Subcutaneous adipose tissue (tissue), 4 donors: Measurements from ENCODE around the gene RNPS1. TPM values are rescaled to one million over a fixed set of nuclear protein-coding genes. Genes with fewer than 3 reads are reported as not detected.

Source experiments
- total RNA-seq, 4 donors: library from RNA; depleted of rRNA; stranded (reverse); fragments of >200 nt; gene quantifications; one replicate each; pipeline ENCODE4 v1.1.0, GENCODE V29; 2016
- TF ChIP-seq, protein P1 (sequence below): fragments of 450-650 bp; IDR thresholded peaks from one replicate; pipeline ENCODE4 v1.5.1; 2016; ENCODE audit warnings: low read depth, mild to moderate bottlenecking, control low read depth, antibody characterized with exemption, moderate library complexity

Gene RNPS1
- total RNA-seq, 4 donors from 2014 or later = 66.6 to 127 (median 75.3) TPM

DNA sequence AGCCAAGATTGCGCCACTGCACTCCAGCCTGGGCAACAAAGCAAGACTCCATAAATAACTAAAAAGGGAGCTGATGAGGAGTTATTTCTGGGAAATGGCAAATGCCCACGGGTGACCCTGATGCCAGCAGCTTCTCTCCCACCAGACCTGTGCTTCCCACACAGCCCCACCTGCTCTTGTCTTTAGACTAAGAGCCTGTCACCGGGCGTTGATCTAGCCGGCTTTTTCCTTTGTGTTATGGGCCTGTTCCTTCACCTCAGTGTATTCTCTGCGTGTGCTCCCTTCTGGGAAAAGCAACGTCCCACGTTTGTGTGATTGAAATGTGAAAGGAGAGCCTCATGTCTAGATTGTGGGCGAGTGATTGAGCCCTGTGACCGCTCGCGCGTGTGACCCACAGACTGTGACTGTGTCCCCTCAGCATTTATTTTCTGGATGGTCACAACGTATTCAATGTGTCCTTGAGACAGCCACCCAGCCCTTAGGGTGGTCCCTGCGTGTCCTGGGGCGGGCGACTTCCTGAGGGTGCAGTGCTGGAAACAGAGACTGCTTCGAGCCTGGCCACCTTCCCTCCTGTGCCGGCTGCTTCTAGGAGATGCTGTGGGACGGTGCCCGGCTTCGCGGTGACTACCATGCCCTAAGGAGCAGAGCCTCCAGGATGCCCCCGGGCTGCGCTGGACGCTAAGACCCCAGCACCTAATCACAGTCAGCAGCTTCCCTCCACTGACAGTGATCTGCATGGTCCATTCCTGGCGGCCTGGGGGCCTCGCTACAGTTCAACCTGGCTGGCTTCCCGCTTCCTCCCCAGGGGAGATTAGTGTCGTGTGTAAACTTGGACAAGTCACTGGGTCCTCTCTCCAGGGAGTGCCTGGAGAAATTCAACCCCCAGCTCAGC lies 7.8 kb upstream of the RNPS1 start:
- TF ChIP-seq, protein P1, sequence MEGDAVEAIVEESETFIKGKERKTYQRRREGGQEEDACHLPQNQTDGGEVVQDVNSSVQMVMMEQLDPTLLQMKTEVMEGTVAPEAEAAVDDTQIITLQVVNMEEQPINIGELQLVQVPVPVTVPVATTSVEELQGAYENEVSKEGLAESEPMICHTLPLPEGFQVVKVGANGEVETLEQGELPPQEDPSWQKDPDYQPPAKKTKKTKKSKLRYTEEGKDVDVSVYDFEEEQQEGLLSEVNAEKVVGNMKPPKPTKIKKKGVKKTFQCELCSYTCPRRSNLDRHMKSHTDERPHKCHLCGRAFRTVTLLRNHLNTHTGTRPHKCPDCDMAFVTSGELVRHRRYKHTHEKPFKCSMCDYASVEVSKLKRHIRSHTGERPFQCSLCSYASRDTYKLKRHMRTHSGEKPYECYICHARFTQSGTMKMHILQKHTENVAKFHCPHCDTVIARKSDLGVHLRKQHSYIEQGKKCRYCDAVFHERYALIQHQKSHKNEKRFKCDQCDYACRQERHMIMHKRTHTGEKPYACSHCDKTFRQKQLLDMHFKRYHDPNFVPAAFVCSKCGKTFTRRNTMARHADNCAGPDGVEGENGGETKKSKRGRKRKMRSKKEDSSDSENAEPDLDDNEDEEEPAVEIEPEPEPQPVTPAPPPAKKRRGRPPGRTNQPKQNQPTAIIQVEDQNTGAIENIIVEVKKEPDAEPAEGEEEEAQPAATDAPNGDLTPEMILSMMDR = no peak

DNA sequence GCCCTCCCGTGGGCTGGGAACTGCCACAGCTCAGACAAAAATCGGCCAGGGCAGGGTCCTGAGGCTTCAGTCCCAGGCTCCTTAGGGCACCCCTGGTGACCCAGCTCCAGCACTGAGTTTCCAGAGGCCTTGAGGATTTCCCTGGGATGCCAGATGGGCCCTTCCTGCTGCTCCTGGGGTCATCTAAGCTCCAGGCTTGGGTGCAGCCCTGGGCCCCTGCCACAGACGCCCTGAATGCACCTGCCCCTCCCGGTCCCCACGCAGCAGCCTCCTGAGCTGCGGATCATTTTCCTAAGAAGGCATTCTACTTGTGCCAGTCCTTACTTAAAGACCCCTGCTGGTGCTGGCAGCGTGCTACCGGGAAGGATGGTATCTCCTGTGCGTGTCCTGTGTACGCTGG lies 6.0 kb upstream of the RNPS1 start:
- TF ChIP-seq, protein P1 = no peak

DNA sequence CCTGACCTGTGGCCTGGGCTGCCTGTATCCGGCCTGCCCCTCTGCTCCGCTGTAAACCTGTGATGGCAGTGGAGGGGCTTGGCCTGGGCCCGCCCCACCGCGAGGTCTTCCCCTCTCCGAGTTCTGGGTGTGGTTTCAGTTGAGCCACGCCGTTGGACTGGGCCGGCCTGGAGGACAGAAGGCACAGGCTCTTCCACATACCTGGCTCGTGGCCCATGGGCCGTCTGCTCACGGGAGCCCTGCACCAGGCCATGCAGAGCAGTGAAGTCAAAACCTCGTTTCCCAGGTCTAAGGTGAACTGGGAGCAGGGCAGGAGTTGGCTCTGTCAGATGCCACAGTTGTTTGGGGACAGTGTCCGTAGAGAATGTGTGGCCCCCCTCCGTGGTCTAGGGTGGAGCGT lies 5.6 kb upstream of the RNPS1 start:
- TF ChIP-seq, protein P1 = no peak

DNA sequence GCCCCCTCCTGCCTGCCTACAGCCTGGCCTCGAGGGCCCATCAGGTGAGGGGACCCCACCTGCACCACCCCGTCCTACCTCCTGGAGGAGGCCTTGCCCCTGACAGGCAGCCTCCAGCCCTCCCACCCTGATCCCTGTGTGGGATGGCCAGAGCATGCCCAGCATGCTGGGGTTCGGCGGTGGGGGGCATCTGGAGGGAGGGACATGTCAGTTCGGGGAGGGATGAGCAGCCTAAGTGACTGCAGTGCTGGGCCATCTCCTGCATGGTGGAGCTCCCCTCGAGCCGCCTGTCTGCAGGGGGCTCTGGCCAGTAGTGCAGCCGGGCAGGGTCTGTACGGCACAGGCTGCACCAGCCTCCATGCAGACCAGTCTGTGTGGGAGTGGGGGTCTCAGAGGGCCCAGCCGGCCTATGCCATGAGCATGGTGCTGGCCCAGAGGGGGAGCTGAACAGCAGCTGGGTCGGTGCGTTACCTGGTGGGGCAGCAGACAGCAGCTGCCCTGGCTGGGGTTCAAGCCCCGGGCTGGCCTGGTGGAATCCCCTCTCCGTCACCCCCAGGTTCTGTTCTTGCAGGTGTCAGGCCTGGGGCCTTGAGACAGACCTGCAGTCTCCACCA lies 4.0 kb upstream of the RNPS1 start:
- TF ChIP-seq, protein P1 = no peak

- TF ChIP-seq, protein P1 = no peak
These were observed 2.9 kb upstream of the RNPS1 start for GRCh38 chr16:2270588-2271470.

GRCh38 chr16:2270070-2270462 lies 2.1 kb upstream of the RNPS1 start:
- TF ChIP-seq, protein P1 = no peak
